Gastrocnemius medialis (tissue), 4 donors: ENCODE data around the gene OBSCN.

Experiments
- CTCF ChIP-seq, 5 experiments: fragments of 450-650 bp in 3 of 5; fragments of 200-600 bp in 2 of 5; sonication (generic) in 2 of 5; IDR thresholded peaks in 4 of 5; conservative IDR thresholded peaks in 1 of 5; 1 replicate in 4 of 5; 2 replicates in 1 of 5; pipeline ENCODE4 v1.5.1; 2016 to 2019; ENCODE audit warnings: antibody characterized with exemption in 5 of 5, mild to moderate bottlenecking in 3 of 5, moderate library complexity in 3 of 5
- POLR2A ChIP-seq, 2 donors: fragments of 450-650 bp; IDR thresholded peaks; one replicate each; pipeline ENCODE4 v1.6.1; 2017; ENCODE audit warnings: antibody characterized with exemption in 2 of 2, mild to moderate bottlenecking in 2 of 2, moderate library complexity in 2 of 2

GRCh38 chr1:228319352-228320088 lies 111.7 kb downstream of the OBSCN start:
- TF ChIP-seq CTCF (IDR thresholded peaks at IDR 0.05 in 4 of 5, conservative IDR thresholded peaks at IDR 0.05 in 1 of 5) (no peak), POLR2A (IDR thresholded peaks at IDR 0.05) (no peak)
